HepG2 (cell line): ENCODE results near the gene TLL2. TPM values are rescaled to one million over a fixed set of nuclear protein-coding genes. Genes with fewer than 3 reads are reported as not detected.
A peak's percentile ranks its signal among the peaks of the same experiment; 100 is the strongest.

Experiments
- ATF6 ChIP-seq: sonication (generic); formaldehyde crosslinking; conservative IDR thresholded peaks from 2 replicates; pipeline ENCODE4 v1.4.0; 2020; ENCODE audit warnings: missing genetic modification reagents
- ATF7 ChIP-seq, 2 experiments: fragments of 450-650 bp in 1 of 2; sonication (generic) in 1 of 2; formaldehyde crosslinking in 1 of 2; IDR thresholded peaks; 2 replicates each; pipeline versions ENCODE4 v1.4.0 to v1.6.1; 2016 to 2020; ENCODE audit warnings: antibody characterized with exemption in 1 of 2, mild to moderate bottlenecking in 1 of 2, missing genetic modification reagents in 1 of 2
- FOXC1 ChIP-seq: sonication (generic); formaldehyde crosslinking; IDR thresholded peaks from 2 replicates; pipeline ENCODE4 v1.8.0; 2022; ENCODE audit warnings: mild to moderate bottlenecking, missing genetic modification reagents, borderline replicate concordance
- GPN1 ChIP-seq: sonication (generic); formaldehyde crosslinking; IDR thresholded peaks from 2 replicates; pipeline ENCODE4 v1.5.1; 2020; ENCODE audit warnings: missing genetic modification reagents, borderline replicate concordance
- HNF4A ChIP-seq: sonication (generic); formaldehyde crosslinking; IDR thresholded peaks from 2 replicates; pipeline ENCODE4 v1.4.0; 2020; ENCODE audit warnings: missing genetic modification reagents
- HOXD1 ChIP-seq: sonication (generic); formaldehyde crosslinking; IDR thresholded peaks from 2 replicates; pipeline ENCODE4 v1.5.0; 2020; ENCODE audit warnings: missing genetic modification reagents
- STAG1 ChIP-seq: sonication (generic); formaldehyde crosslinking; IDR thresholded peaks from 2 replicates; pipeline ENCODE4 v1.4.0; 2020; ENCODE audit warnings: missing genetic modification reagents
- STAT6 ChIP-seq: sonication (generic); formaldehyde crosslinking; IDR thresholded peaks from 2 replicates; pipeline ENCODE4 v1.4.0; 2020; ENCODE audit warnings: missing genetic modification reagents, mild to moderate bottlenecking, borderline replicate concordance
- WIZ ChIP-seq: sonication (generic); formaldehyde crosslinking; IDR thresholded peaks from 2 replicates; pipeline ENCODE4 v1.5.1; 2020; ENCODE audit warnings: mild to moderate bottlenecking, missing genetic modification reagents
- YEATS2 ChIP-seq: sonication (generic); formaldehyde crosslinking; IDR thresholded peaks from 2 replicates; pipeline ENCODE4 v1.4.0; 2020; ENCODE audit warnings: missing genetic modification reagents, borderline replicate concordance
- ZNF407 ChIP-seq: sonication (generic); formaldehyde crosslinking; IDR thresholded peaks from one replicate; pipeline ENCODE4 v1.5.1; 2020; ENCODE audit warnings: mild to moderate bottlenecking, missing genetic modification reagents; ENCODE audit errors: not compliant biosample characterization
- ZNF607 ChIP-seq: sonication (generic); formaldehyde crosslinking; IDR thresholded peaks from 2 replicates; pipeline ENCODE4 v1.5.1; 2020; ENCODE audit warnings: missing genetic modification reagents, mild to moderate bottlenecking, borderline replicate concordance
- ZNF619 ChIP-seq: sonication (generic); formaldehyde crosslinking; IDR thresholded peaks from 2 replicates; pipeline ENCODE4 v1.4.0; 2020; ENCODE audit warnings: mild to moderate bottlenecking, missing genetic modification reagents
- ZNF780A ChIP-seq: sonication (generic); formaldehyde crosslinking; IDR thresholded peaks from 2 replicates; pipeline ENCODE4 v1.8.0; 2022; ENCODE audit warnings: mild to moderate bottlenecking, missing genetic modification reagents, moderate library complexity
- polyA plus RNA-seq, 8 experiments: library from polyadenylated mRNA; depleted of rRNA in 3 of 8; stranded (reverse) in 7 of 8; unstranded in 1 of 8; fragments of >200 nt; fragmentation: Illumina TruSeq in 4 of 8; extraction: Trizol in 4 of 8; gene quantifications; 2 replicates each; pipeline versions ENCODE4 v1.2.1 to v1.2.3, GENCODE V29; 2011 to 2016; ENCODE audit warnings: low read depth in 4 of 8, missing spikeins in 1 of 8, mixed read lengths in 1 of 8; ENCODE audit not compliant: insufficient read depth in 1 of 8
- total RNA-seq, 5 experiments: library from RNA; depleted of rRNA; stranded (reverse); fragments of >200 nt; fragmentation: Illumina TruSeq; extraction: Trizol; gene quantifications; 2 replicates each; pipeline ENCODE4 v1.2.3, GENCODE V29; 2016; ENCODE audit warnings: low read depth in 1 of 5

TLL2 gene
- total and polyA plus RNA-seq, 2 of the 13 experiments (the other 11 are each of a cell fraction or from before 2014, with no cell fraction given): 0.09 TPM; not detected in 1

GRCh38 chr10:96513698-96514561, at the start of gene TLL2 (continued):
- TF ChIP-seq ZNF780A (peak; percentile 47; the same call in 1 of the 2 replicates), ZNF619 (no peak), HNF4A (no peak), ZNF407 (CRISPR knock-in tag) (peak; percentile 40), YEATS2 (CRISPR knock-in tag) (no peak), HOXD1 (no peak; the same call in 1 of the 2 replicates), WIZ (no peak; the same call in 1 of the 2 replicates), FOXC1 (no peak; the same call in 1 of the 2 replicates), ZNF607 (CRISPR knock-in tag) (peak; percentile 67; the same call in 1 of the 2 replicates), STAT6 (CRISPR knock-in tag) (no peak), ATF7 (IDR thresholded peaks at IDR 0.05) (no peak), ATF7 (CRISPR knock-in tag; IDR thresholded peaks at IDR 0.05) (no peak), STAG1 (CRISPR knock-in tag) (peak; percentile 65), ATF6 (no peak), GPN1 (CRISPR knock-in tag) (no peak)
